Stimulated activated CD4-positive, alpha-beta T cell treated with anti-CD3 and anti-CD28 coated beads, Interleukin-12 subunit alpha, Interleukin-12 subunit beta, amount 100 ng/mL, for 24 hours (primary cell): ENCODE measurements around the gene ZNF766.
"Not testable (repeated sequence)": the region's sequence is repeated elsewhere in the genome, so short reads cannot be mapped to it uniquely, and the experiment has no call there.

Experiments
- DNase-seq, 2 experiments: peaks; one replicate each; pipeline ENCODE4 v3.0.0-alpha.2; 2020; ENCODE audit warnings: low read depth in 2 of 2

ZNF766 gene

GRCh38 chr19:52269338-52270261 is at the start of gene ZNF766:
TSS of gene ZNF766 (plus strand) at chr19:52269587. CDS start at chr19:52269614, 27 bp downstream.
- DNase-seq: peak; percentile 94 to 97

GRCh38 chr19:52219611-52220010 is 49.8 kb upstream of the ZNF766 start:
- DNase-seq: no peak

- DNase-seq: no peak
Observed at GRCh38 chr19:52221031-52221430, 48.4 kb upstream of the ZNF766 start.

DNA sequence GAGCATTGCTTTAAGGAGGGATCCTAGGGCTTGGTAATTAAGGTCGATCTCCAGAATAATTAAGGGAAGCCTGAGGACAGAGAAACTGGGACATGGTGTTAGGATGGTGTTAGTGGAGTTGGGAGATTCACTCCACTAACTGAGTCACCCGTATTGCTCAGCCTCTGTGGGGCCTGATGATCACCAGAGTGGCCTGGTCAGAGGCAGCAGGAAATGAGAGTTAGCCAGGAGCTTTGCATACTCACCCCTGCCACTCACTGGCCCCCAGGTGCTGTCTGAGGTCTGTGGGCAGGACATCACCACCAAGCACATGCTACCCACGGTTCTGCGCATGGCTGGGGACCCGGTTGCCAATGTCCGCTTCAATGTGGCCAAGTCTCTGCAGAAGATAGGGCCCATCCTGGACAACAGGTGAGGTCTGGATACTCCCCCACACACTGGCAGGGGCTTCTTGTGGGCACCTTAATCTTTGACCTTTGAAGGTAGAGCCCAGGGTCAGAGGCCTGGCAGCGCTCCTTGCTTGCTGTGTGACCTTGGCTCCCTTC is 47.5 kb upstream of the ZNF766 start:
- no peak for DNase-seq

DNA sequence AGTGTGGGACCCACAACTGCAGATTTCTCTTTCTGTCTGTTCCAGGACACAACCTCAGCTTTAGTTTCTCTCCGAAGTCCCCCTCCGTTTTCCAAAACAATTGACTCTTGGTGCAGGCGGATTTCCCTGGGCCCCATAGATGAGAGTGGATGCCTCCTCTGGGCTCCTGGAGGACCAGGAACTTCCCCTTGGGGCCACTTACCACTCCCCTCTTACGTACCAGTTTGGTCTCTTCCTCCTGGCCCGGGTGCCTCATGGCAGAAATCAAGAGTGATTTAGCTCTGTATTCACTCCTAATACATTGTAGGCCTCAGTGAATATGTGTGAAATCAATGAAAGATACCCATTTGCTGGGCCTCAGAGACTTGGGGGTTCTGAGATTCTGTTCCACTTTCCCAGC is 45.2 kb upstream of the ZNF766 start:
- no peak for DNase-seq

DNA sequence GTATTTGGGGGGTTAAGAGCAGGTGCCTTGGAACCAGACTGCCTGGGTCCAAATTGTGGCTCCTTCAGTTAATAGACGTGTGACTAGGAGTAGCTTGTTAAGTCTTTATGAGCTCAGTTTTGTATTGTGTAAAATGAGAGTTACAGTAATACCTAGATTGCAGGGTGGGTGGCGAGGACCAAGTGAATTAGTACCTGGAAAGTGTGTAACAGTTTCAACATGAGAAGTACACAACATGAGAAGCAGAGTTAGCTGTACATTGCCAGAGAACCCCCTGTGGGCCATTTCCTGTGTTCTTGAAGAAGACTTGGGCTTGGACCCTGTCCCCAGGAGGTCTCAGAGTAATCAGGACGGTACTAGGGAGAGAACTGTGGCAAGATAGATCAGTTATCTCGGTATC is 42.7 kb upstream of the ZNF766 start:
- DNase-seq: no peak

- no peak for DNase-seq
Observed at GRCh38 chr19:52227196-52227940, 42.0 kb upstream of the ZNF766 start.

DNA sequence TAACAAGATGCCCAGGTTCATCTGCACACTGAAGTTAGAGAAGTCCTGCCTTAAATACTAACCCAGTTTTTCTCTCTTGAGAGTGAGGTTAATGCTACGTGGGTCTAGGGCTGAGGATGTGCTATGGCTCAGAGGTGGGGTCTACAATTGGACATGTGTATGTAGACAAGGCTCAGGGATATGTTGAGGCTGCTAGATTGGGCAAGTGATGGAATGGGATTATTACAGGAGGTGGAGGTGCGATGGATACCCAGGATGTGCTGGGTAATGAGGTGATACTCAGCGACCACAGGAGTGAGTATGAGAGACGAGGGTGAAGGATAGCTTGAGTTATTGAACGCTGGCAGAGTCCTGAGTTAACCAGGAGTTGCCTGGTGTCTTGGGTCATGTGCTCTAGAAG is 41.4 kb upstream of the ZNF766 start:
- DNase-seq: no peak

- DNase-seq: no peak
Observed at GRCh38 chr19:52229524-52229923, 39.9 kb upstream of the ZNF766 start.

GRCh38 chr19:52230685-52231084 is 38.7 kb upstream of the ZNF766 start:
- DNase-seq: no peak

GRCh38 chr19:52231154-52231910 is 38.1 kb upstream of the ZNF766 start:
- no peak for DNase-seq

DNA sequence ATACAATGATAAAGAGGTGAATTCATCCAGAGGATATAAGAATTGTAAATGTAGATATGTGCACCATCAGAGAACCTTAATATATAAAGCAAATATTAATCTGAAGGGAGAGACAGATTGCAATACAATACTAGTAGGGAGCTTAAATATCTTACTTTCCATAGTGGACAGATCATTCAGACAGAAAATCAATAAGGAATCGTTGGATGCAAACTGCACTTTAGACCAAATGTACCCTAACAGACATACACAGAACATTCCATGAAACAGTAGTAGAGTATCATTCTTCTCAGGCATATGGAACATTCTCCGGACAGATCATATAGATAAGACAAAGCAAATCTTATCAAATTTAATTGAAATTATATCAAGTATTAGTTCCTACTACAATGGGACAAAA is 35.0 kb upstream of the ZNF766 start:
- no peak for DNase-seq

DNA sequence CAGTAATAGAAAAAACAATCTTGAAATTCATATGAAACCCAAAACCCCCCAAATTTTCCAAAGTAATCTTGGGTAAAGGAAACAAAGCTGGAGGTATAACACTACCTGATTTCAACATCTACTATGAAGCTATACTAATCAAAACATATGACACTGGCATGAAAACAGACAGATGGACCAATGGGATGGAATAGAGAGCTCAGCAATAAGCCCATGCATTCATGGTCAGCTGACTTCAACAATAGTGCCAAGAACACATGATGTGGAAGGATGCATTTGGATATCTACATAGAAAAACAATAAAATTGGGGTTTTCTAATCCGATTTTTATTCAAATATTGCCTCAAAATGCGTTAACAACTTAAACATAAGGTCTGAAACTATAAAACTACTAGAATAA is 32.2 kb upstream of the ZNF766 start:
- DNase-seq: no peak

GRCh38 chr19:52237771-52238400 is 31.5 kb upstream of the ZNF766 start:
- peak; percentile 28 to 37 for DNase-seq

GRCh38 chr19:52244021-52244420 is 25.4 kb upstream of the ZNF766 start:
- no peak for DNase-seq

DNA sequence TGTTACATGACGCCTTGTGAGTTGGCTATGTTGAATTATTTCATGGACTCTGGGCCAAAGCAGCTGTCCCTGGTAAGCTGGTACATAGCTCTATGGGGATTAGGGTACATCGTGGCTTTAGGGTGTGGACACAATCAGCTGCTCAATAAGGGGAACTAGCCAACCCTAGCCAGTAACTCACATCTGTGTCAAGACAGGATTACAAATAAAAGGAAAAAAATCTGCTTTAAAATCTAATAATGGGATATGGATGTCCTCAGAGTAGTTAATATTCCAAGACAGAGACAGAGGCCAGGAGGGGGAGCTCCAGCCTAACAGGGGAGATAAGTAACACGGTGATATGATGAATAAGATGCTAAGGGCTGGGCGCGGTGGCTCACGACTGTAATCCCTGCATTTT is 21.1 kb upstream of the ZNF766 start:
- peak; percentile 36 to 38 for DNase-seq

GRCh38 chr19:52258426-52258825 is 11.0 kb upstream of the ZNF766 start:
- no peak for DNase-seq

GRCh38 chr19:52265556-52265955 is 3.8 kb upstream of the ZNF766 start:
- DNase-seq: not testable (repeated sequence)

DNA sequence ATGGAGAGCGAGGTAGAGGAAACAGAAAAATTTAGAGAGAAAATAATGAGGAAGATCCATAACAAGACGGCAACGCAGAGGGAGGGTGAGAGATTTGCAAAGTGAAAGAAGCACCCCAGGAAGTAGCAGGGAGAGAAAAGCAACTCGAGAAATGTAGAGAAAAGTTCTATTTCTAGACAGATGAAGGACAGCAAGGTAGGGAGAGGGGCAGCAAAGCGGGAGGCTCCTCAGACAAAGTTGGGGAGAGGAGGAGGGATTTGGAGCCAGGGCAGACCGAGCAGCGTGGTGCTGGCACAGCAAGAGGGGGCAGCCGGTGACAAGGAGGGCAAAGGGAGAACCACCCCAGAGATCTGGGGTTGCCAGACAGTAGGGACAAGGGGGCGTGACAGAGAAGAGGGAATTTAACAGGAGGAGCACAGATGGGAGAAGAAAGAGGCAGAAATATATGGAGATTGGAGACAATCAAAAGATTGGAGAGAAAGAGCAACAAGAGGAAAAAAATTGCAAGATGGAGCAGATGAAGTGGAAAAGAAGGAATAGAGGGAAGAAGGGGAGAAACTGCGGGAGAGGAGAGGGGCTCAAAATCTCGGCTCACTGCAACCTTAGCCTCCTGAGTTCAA is 989 bp downstream of the ZNF766 start:
- DNase-seq: no peak

- no peak for DNase-seq
Observed at GRCh38 chr19:52273301-52273700, 3.9 kb downstream of the ZNF766 start.

DNA sequence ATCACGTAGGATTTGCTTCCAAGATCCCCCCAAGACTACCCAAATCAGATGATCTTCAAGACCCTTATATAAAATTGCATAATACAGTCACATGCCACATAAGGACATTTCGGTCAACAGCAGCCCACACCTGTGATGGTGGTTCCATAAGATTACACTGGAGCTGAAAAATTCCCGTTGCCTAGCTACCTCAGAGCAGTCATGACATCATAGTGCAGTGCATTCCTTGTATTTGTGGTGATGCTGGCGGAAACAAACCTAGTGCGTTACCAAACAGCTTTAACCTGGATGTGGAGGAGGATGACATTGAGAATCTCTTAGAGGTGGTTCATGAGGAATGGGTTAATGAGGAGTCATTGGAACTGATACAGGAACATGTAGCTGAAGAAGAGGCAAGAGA is 4.8 kb downstream of the ZNF766 start:
- DNase-seq: no peak
